NCI-H748 (cell line): ENCODE results near the gene CTNNBL1.
"Not testable (repeated sequence)": the region's sequence is repeated elsewhere in the genome, so short reads cannot be mapped to it uniquely, and the experiment has no call there.

Experiments used
- DNase-seq: peaks from one replicate; lab custom pipeline; 2025; ENCODE audit not compliant: unreplicated experiment; lab: John Stamatoyannopoulos, UW

CTNNBL1 gene

GRCh38 chr20:37677969-37678861, 15.6 kb upstream of the CTNNBL1 start:
- no peak for DNase-seq

DNA sequence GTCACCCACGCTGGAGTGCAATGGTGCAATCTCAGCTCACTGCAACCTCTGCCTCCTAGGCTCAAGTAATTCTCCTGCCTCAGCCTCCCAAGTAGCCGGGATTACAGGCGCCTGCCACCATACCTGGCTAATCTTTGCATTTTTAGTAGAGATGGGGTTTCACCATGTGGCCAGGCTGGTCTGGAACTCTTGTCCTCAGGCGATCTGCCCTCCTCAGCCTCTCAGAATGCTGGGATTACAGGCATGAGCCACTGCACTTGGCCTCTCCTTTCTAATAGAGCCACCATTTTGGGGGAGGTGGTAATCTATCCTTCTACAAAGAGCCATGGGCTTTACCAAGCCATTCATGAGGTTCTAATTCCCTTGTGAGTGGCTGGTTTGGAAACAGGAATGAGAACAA, 14.1 kb upstream of the CTNNBL1 start:
- DNase-seq = not testable (repeated sequence)

DNA sequence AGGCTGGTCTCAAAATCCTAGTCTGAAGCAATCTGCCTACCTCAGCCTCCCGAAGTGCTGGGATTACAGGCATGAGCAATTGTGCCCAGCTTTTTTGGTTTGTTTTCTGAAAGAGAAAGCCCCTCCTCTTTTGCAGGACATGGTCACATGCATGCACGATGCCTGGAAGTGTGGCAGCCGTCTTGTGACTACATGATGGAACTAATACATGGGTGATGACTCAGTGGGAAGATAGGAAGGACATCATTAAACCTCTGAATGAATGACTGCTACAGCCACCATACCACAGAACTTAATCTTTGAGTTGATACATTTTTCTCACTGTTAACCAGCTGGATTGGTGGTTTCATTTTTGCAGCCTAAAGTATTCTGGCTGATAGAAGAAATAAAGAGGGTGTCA, 13.4 kb upstream of the CTNNBL1 start:
- no peak for DNase-seq

DNA sequence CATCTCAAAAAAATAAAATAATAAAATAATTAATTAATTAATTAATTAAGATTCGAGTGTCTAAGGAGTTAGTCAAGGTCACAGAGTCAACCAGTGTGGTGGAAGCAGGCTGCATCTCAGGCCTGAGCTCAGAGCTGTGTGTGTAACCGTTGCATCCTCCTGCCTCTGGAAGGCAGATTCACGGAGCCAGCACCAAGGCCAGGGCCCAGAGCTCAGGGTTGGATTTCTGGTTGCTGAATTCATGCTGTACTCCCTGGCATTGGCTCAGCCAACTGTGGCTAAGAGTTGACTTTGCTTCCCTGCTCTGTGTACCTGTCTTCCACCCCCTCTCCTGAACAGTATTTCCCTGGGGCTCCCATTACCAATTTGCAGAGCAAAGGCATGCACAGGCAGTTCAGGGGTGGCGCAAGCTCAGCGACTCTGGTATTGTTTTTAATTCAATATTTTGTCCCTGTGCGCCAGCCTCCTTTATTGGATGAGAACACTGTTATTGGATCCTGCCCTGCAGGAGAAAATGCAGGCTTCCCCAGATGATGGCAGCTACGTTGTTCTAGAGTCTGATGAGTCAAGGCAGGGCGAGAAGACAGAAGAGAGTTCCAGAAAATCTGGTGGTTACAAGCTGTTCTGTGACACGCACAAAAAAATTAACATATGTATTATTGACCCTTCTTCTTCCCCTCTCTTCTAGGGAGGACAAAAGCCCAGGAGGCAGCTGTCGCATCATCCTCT, 12.3 kb upstream of the CTNNBL1 start:
- DNase-seq = no peak

DNA sequence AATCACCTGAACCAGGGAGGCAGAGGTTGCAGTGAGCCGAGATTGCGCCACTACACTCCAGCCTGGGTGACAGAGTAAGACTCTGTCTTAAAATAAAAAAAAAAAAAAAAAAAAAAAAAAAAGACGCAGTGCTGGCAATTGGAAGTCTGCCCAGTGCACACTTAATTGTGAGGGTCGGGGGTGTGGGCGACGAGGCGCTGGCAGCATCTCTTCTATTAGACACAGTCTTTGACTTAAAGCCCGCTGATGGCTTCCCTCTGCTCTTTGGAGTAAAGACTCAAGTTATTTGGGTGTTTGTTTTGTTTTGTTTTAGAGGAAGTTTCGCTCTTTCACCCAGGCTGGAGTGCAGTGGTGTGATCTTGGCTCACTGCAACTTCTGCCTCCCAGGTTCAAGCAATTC, 10.7 kb upstream of the CTNNBL1 start:
- DNase-seq = not testable (repeated sequence)

DNA sequence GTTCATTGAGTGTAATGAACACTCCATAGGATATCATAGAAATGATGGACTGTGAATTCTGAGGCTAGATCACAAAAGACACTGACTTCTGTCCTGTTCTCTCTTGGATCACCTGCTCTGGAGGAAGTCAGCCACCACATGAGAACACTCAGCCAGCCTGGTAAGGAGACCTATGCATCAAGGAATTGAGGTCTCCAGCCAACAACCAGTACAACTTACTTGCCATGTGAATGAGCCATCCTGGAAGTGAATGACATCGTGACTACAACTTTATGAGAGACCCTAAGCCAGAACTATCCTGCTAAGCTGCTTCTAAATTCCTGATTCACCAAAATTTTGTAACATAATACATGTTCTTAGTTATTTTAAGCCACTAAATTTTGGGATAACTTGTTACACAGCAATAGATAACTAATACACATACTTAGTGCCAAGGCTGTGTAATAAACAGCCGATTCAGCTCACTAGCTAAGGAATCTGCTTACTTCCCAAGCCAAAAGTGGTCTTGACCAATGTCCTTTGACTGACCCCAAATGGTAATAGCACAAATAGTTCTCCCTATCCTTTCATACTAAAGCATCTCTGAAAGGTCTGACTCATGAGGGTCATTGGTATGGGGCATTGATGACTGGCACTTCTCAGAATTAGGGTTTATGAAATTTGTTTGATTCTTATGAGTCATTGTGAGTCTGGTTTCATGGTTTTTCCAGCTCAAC, 6.9 kb upstream of the CTNNBL1 start:
- DNase-seq = no peak

DNA sequence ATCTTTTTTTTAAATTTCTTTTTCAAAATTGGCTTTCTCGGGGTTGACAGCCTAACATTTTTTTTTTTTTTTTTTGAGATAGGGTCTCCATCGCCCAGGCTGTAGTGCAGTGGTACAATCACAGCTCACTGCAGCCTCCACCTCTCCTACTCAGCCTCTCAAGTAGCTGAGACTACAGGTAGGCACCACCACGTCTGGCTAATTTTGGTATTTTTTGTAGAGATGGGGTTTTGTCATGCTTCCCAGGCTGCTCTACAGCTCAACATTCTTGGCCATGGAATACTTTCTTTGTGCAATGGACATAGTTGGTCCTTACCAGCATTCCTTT, 6.4 kb upstream of the CTNNBL1 start:
- DNase-seq = no peak

DNA sequence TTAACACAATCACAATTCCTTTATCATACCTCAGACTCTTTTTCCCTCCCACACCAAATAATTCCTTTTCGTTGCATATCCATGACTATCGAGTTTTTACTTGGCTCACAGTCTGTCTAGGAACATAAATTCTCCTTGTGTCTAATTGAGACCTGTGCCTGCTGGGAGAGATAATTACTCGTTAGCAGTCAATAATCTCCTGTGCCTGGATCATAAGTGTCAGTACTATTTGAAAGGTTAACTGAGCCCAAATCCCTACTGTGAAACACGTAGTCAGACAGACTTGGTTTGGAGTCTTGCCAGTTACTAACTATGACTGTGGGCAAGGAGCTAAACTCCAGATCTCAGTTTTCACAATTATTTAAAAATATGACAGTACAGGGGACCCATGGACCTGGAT, 5.7 kb upstream of the CTNNBL1 start:
- peak; percentile 23 for DNase-seq

DNA sequence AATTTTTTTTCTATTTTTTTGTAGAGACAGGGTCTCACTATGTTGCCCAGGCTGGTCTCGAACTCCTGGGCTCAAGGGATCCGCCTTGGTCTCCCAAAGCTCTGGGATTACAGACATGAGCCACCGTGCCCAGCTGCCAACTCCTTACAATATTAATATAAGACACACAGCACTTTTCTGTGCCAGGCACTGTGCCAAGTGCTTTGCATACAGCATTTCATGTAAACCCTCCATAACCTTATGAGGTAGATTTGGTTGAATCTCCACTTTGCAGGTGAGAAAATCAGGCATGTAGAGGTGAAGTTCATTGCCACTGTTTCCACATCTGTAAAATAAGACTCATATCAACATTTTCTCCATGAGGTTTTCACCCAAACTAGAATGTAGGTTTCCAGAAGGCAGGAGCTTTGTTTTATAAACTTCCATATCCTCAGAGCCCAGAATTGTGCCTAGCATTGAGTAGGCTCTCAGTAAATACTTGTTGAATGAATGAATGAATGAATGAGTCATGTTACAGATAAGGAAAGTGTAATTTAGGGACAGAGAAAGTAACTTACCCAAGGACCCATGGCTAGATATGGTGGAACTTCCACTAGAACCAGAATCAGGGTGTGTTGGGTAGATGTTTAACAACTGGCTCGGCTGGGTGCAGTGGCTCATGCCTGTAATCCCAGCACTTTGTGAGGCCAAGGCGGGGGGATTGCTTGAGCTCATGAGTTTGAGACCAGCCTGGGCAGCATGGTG, 3.0 kb upstream of the CTNNBL1 start:
- DNase-seq = no peak

DNA sequence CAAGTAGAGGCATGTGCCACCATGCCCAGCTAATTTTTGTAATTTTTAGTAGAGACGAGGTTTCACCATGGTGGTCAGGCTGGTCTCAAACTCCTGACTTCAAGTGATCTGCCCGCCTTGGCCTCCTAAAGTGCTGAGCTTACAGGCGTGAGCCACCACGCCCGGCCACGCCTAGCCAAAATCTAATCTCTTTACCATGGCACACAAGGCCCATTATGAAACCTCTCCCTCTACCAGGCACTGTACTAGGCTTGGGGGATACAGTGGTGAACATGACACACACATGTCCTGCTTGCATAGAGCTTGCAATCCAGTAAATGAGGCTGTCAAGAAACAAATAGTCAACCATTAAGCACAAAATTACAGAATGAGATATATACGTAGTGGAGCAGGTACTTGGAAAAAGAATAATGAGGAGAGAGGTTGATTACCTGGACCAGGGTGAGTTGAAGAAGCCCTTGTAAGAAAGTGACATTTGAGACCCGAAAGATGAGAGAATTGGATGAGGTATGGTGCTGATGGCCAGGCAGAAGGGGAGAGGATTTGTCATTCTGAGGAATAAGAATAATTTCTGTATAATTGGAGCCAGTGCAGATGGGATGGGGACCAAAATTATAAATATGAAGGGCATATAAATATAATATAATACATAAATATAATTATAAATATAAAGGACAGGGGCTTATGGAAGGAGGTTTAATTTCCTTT, 1.2 kb upstream of the CTNNBL1 start:
- no peak for DNase-seq

GRCh38 chr20:37693242-37693634, 592 bp upstream of the CTNNBL1 start:
- peak; percentile 15 for DNase-seq

- no peak for DNase-seq
Measured at GRCh38 chr20:37695684-37696342, 2.0 kb downstream of the CTNNBL1 start.

GRCh38 chr20:37697314-37697713, 3.5 kb downstream of the CTNNBL1 start:
- DNase-seq = no peak

- DNase-seq = no peak
Measured at GRCh38 chr20:37699202-37699601, 5.4 kb downstream of the CTNNBL1 start.

DNA sequence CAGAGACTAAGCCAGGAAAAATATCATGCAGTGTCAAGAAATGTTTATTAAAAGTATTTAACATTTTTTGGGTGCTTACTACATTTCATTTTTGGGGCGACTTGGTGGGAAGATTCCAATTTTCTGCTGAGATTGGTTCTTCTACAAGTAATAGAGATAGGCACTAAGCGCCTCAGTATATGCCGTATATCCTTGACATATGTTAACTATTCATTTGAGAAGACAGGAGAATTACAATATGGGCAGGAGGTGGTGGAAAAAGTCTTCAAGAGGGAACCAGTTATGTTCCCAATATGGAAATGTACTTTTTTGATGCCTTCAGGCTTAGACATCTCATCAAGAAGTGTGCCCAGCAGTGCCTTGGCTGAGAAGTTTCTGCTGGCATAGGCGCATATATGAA, 6.5 kb downstream of the CTNNBL1 start:
- DNase-seq = no peak

DNA sequence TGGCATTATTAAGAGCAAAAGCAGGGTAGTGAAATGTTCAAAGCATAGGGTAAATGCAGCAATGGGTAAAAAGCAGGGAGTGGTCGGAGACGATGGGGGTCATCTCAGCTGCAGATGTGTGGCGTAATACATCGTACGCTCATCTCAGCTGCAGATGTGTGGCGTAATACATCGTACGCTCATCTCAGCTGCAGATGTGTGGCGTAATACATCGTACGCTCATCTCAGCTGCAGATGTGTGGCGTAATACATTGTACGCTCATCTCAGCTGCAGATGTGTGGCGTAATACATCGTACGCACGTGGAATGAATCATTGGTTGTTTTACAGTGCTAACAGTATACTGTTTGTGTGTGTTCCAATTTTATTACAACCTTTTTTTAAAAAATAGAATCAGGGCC, 7.8 kb downstream of the CTNNBL1 start:
- DNase-seq = not testable (repeated sequence)

GRCh38 chr20:37702403-37703034, 8.7 kb downstream of the CTNNBL1 start:
- no peak for DNase-seq

DNA sequence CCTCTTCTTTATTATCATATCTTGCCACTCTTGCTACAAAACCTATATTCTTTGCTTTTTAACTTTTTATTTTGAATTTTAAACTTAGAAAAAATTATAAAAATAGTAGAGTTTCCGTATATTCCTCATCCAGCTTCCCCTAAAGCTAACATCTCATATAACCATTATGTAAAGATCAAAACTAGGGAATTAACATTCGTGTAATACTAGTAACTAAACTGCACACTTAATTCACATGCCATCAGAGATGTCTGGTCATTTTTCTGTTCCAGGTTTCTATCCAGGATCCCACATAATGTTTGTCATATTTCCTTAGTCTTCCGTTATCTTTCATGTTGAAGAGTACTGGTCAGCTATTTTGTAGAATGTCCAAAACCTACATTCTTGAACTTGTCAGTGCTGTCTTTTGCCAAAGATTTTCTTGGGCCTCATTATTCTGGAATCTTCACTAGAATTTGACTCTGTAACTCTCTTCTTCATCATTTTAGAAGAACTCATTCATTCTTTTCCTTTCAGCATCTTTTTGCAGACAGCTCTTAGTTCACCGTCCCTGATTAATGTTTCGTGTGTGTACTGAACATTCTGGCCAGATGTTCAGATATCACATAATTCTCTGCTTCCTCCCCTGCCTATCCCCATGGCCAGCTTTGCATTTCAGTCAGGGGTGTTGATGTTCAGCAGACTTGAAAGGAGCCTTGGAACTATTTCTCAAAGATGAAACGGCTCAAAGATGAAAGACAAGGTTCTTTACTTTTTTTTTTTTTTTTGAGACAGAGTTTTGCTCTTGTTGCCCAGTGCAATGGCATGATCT, 9.4 kb downstream of the CTNNBL1 start:
- no peak for DNase-seq

GRCh38 chr20:37704955-37705354, 11.1 kb downstream of the CTNNBL1 start:
- no peak for DNase-seq
